HG03159 (cell line): ENCODE results near the gene RAPGEF4.

Experiments
- ATAC-seq: cut with Tn5 transposase; IDR thresholded peaks from one replicate; pipeline ENCODE4 v1.9.1; 2021; ENCODE audit warnings: mild to moderate bottlenecking, moderate library complexity; ENCODE audit not compliant: unreplicated experiment

RAPGEF4 gene

GRCh38 chr2:172735582-172736423 lies at the start of gene RAPGEF4:
RAPGEF4 (plus strand) TSS chr2:172735845; CDS start chr2:172735984, 139 bp downstream.
- ATAC-seq = no peak

- ATAC-seq = no peak
Observed at GRCh38 chr2:172693037-172693436, 42.6 kb upstream of the RAPGEF4 start.

- ATAC-seq = no peak
Observed at GRCh38 chr2:172693529-172694455, 41.9 kb upstream of the RAPGEF4 start.

DNA sequence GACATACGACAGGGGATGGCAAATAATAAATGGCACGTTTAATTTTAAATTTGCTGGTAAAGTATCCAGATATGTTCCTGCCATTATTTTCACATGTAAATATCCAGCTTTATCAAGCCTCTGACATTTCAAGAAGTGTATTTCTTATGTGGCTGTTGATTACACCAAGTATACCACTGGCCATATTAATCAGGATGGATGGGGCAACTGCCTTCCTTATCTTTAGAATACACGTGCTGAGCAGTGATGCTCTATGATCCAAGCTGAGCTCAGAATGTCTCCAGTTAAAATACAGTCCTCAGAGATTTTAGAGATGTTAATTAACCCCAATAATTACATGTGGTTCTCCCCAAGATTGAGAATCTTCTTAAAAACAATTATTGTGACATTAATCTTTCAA lies 38.3 kb upstream of the RAPGEF4 start:
- ATAC-seq = no peak

DNA sequence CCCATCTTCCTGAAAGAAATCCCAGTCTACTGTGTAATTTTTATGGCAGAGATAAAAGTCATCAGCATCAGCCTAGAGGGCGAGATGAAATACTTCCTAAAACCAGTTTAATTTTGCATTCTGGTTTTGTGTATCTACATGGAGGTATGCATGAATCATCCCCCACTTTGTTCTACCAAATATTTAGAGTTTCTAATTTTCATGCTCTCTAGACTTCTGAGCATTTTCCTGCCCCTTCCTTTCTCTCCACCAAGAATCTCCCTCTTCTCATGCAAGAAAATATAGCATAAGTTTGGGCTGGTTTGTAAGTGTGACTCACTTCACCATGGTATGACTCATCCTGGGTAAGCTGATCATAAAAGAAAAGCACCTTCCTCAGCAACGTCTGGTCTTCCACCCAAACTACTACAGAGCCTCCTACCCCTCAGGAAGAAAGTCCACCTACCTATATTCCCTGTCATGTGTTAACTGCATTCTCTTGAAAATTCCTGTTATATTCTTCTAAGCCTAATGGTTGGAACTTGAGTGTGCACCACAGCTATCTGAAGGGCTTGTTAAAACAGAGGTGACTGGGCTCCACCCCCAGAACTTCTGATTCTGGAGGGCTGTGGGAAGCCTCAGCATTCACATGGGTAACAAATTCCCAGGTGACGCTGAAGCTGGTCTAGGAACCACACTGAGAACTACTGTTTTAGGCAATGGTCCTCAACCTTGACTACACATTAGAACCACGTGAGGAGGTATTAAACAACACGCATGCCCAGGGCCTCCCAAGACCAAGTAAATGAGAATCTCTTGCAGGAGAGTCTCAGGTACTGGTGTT lies 37.4 kb upstream of the RAPGEF4 start:
- ATAC-seq = no peak

GRCh38 chr2:172701250-172701649 lies 34.4 kb upstream of the RAPGEF4 start:
- no peak for ATAC-seq

- no peak for ATAC-seq
Observed at GRCh38 chr2:172702451-172702850, 33.2 kb upstream of the RAPGEF4 start.

DNA sequence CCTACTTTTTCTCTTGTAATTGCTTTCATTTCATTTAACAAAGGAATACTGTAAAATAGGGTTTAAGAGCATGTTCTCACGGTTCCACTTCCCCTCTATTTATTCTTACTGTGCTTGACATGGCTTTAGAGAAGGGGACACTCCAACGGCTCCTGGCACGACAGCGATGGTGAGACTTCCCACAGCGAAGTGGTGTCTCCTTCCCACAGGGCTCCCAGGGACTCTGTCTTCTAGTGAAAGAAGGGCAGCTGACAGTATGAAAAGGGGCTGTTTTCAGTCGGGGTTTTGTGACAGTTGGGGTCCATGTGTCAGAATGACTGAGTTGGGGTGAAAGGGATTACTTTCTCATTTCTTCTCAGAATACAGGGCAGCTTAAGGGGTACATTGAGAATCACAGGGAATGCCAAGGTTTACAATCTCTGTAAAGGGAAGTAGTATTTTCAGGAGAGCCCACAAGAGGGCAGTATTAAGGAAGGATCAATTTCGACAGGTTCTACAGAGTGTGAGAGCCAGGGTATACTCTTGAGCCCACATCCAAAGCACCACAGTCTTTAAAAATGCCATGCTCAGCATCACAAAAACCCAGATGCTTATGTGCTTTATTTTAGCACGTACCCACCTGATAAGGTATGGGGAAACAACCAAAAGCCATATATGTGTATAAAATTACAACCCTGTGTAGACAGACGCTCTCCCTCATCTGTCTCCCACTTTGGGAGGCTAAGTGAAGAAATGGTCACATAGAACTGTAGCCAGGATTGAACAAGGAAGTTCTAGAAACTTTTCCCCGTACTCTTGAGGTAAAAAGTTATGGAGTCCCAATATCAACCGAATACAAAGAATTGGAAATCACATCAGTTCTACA lies 31.3 kb upstream of the RAPGEF4 start:
- ATAC-seq = no peak

- ATAC-seq = no peak
Observed at GRCh38 chr2:172705352-172705751, 30.3 kb upstream of the RAPGEF4 start.

GRCh38 chr2:172708247-172708646 lies 27.4 kb upstream of the RAPGEF4 start:
- no peak for ATAC-seq

- ATAC-seq = no peak
Observed at GRCh38 chr2:172709566-172710291, 25.9 kb upstream of the RAPGEF4 start.

- ATAC-seq = no peak
Observed at GRCh38 chr2:172710584-172711047, 25.0 kb upstream of the RAPGEF4 start.

GRCh38 chr2:172711110-172711509 lies 24.5 kb upstream of the RAPGEF4 start:
- no peak for ATAC-seq

GRCh38 chr2:172712251-172712650 lies 23.4 kb upstream of the RAPGEF4 start:
- no peak for ATAC-seq

GRCh38 chr2:172713365-172713875 lies 22.2 kb upstream of the RAPGEF4 start:
- no peak for ATAC-seq

- no peak for ATAC-seq
Observed at GRCh38 chr2:172722481-172722880, 13.2 kb upstream of the RAPGEF4 start.

- no peak for ATAC-seq
Observed at GRCh38 chr2:172723286-172723685, 12.4 kb upstream of the RAPGEF4 start.

DNA sequence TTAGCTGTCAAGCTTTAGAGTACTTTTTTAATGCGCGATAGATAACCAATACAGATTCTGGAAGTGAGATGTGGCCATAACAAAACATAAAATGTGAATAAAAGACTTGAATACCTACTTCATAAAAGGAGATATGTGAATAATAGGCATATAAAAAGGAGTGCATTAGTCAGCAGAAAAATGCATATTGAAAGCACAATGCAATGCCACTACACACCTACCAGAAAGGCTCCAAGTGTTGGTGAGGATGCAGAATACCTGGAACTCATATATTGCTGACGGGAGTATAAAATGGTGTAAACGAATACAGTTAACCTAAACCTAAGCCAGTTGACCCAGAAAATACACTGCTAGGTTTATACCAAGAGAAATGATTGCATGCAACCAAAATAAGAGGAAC lies 10.9 kb upstream of the RAPGEF4 start:
- no peak for ATAC-seq

DNA sequence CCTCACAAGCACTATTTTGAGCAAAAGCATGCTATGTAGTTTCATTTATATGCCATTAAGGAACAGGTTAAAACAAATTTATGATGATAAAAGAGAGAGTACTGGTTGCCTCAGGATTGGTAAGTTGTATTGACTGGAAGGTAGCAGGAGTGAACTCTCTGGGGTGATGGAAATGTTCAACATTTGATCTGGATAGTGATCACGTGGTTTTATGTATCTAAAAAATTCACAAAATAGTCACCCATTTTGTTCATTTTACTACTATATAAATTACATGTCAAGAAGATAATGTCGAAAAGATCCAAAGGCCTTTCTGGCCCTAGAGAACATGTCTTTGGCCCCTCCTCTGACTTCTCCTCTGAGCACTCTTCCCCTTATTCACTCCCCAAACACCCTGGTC lies 10.4 kb upstream of the RAPGEF4 start:
- no peak for ATAC-seq
